Measurements from ENCODE around the gene C7. TPM values are rescaled to one million over a fixed set of nuclear protein-coding genes. Genes with fewer than 3 reads are reported as not detected.

C7 gene
- total and polyA plus RNA-seq, 2 experiments from 2014 or later: 0.05 to 0.07 TPM

- H3K27me3 ChIP-seq (ENCODE audit: insufficient read depth): no peaks in the 10 kb centered on the region
- TF ChIP-seq, protein P1, sequence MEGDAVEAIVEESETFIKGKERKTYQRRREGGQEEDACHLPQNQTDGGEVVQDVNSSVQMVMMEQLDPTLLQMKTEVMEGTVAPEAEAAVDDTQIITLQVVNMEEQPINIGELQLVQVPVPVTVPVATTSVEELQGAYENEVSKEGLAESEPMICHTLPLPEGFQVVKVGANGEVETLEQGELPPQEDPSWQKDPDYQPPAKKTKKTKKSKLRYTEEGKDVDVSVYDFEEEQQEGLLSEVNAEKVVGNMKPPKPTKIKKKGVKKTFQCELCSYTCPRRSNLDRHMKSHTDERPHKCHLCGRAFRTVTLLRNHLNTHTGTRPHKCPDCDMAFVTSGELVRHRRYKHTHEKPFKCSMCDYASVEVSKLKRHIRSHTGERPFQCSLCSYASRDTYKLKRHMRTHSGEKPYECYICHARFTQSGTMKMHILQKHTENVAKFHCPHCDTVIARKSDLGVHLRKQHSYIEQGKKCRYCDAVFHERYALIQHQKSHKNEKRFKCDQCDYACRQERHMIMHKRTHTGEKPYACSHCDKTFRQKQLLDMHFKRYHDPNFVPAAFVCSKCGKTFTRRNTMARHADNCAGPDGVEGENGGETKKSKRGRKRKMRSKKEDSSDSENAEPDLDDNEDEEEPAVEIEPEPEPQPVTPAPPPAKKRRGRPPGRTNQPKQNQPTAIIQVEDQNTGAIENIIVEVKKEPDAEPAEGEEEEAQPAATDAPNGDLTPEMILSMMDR (conservative IDR thresholded peaks at IDR 0.05; ENCODE audit: low read depth in 2 of 2): no peak
- TF ChIP-seq EZH2phosphoT487 (IDR thresholded peaks at IDR 0.05; ENCODE audit: unreplicated experiment) (no peak), NANOG (IDR thresholded peaks at IDR 0.05; ENCODE audit: borderline replicate concordance) (no peak), POLR2AphosphoS5 (IDR thresholded peaks at IDR 0.05; ENCODE audit: low read depth) (no peak), ETS1 (IDR thresholded peaks at IDR 0.05) (no peak), ZNF331 (CRISPR knock-in tag; IDR thresholded peaks at IDR 0.05; ENCODE audit: low read depth) (no peak), CREB1 (CRISPR knock-in tag; IDR thresholded peaks at IDR 0.05; ENCODE audit: low read depth) (no peak), ZNF114 (CRISPR knock-in tag; IDR thresholded peaks at IDR 0.05) (no peak), EZH2 (IDR thresholded peaks at IDR 0.05; ENCODE audit: low read depth, unreplicated experiment) (no peak), ZNF462 (CRISPR knock-in tag; IDR thresholded peaks at IDR 0.05) (no peak), JUNB (IDR thresholded peaks at IDR 0.05; ENCODE audit: unreplicated experiment) (no peak), STAT1 (IDR thresholded peaks at IDR 0.05; ENCODE audit: unreplicated experiment) (no peak)
- TF ChIP-seq, protein P2, sequence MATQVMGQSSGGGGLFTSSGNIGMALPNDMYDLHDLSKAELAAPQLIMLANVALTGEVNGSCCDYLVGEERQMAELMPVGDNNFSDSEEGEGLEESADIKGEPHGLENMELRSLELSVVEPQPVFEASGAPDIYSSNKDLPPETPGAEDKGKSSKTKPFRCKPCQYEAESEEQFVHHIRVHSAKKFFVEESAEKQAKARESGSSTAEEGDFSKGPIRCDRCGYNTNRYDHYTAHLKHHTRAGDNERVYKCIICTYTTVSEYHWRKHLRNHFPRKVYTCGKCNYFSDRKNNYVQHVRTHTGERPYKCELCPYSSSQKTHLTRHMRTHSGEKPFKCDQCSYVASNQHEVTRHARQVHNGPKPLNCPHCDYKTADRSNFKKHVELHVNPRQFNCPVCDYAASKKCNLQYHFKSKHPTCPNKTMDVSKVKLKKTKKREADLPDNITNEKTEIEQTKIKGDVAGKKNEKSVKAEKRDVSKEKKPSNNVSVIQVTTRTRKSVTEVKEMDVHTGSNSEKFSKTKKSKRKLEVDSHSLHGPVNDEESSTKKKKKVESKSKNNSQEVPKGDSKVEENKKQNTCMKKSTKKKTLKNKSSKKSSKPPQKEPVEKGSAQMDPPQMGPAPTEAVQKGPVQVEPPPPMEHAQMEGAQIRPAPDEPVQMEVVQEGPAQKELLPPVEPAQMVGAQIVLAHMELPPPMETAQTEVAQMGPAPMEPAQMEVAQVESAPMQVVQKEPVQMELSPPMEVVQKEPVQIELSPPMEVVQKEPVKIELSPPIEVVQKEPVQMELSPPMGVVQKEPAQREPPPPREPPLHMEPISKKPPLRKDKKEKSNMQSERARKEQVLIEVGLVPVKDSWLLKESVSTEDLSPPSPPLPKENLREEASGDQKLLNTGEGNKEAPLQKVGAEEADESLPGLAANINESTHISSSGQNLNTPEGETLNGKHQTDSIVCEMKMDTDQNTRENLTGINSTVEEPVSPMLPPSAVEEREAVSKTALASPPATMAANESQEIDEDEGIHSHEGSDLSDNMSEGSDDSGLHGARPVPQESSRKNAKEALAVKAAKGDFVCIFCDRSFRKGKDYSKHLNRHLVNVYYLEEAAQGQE (IDR thresholded peaks at IDR 0.05; ENCODE audit: unreplicated experiment): no peak
- no peaks in the 10 kb centered on the region; the same call in 2 of the 3 replicates for H3K9me3 Mint-ChIP-seq
- no peak overlapping the region for H3K4me3 ChIP-seq
- H3K27ac ChIP-seq (ENCODE audit: low read depth): no peak overlapping the region
- H3K36me3 ChIP-seq (ENCODE audit: insufficient read depth): no peaks in the 10 kb centered on the region
- H3K79me2 ChIP-seq (replicated peaks; ENCODE audit: insufficient read depth): no peaks in the 10 kb centered on the region
- H3K4me3 Mint-ChIP-seq: no peak overlapping the region
- no peaks in the 10 kb centered on the region for H3K4me1 Mint-ChIP-seq
- H4K20me1 ChIP-seq (replicated peaks; ENCODE audit: insufficient read depth): no peaks in the 10 kb centered on the region
- no peaks in the 10 kb centered on the region for H3K36me3 Mint-ChIP-seq (ENCODE audit: low read depth)
- ATAC-seq (no peak), DNase-seq (ENCODE audit: low spot score) (no peak)
- H3K9me2 ChIP-seq (ENCODE audit: insufficient read depth): peaks cover 12% of the 10 kb centered on the region; the same call in 1 of the 2 replicates
- H2AFZ ChIP-seq: no peak overlapping the region
- H3F3A ChIP-seq (replicated peaks; ENCODE audit: low read depth): no peaks in the 10 kb centered on the region
- no peak overlapping the region for H3K27ac Mint-ChIP-seq
- H3K27me3 Mint-ChIP-seq (ENCODE audit: insufficient read depth, low read depth, poor library complexity): no peaks in the 10 kb centered on the region
- no peak overlapping the region for H3K4me2 ChIP-seq
- H3K4me1 ChIP-seq (ENCODE audit: insufficient read depth): no peaks in the 10 kb centered on the region
These were observed 101.3 kb downstream of the C7 start for GRCh38 chr5:41010572-41010971.

All from GM23338 (cell line).